Heart right ventricle (tissue), 16 donors: ENCODE results near the gene ROPN1L. TPM values are rescaled to one million over a fixed set of nuclear protein-coding genes. Genes with fewer than 3 reads are reported as not detected.

Source experiments
- ATAC-seq, 8 donors: fragments of 200-7000 bp; cut with Tn5 transposase; one replicate each; pipeline ENCODE4 v1.9.1; 2020; ENCODE audit warnings: mild to moderate bottlenecking in 8 of 8, moderate library complexity in 8 of 8, moderate number of reproducible peaks in 1 of 8
- DNase-seq, 2 donors: peaks; one replicate each; pipeline ENCODE4 v3.0.0-alpha.2; 2020
- H3K27ac ChIP-seq, 10 donors: fragments of 200-600 bp; sonication (generic) in 2 of 10; one replicate each; pipeline versions ENCODE4 v1.5.0 to v1.8.0; 2020 to 2022; ENCODE audit warnings: mild to moderate bottlenecking in 3 of 10
- H3K27me3 ChIP-seq, 7 donors: fragments of 200-600 bp; one replicate each; pipeline ENCODE4 v1.8.0; 2021 to 2022; ENCODE audit warnings: mild to moderate bottlenecking in 2 of 7
- H3K36me3 ChIP-seq, 9 donors: fragments of 200-600 bp; sonication (generic) in 1 of 9; one replicate each; pipeline versions ENCODE4 v1.5.0 to v1.8.0; 2020 to 2022; ENCODE audit warnings: mild to moderate bottlenecking in 2 of 9
- H3K4me1 ChIP-seq, 9 donors: fragments of 200-600 bp; sonication (generic) in 1 of 9; one replicate each; pipeline versions ENCODE4 v1.5.0 to v1.8.0; 2020 to 2022; ENCODE audit warnings: mild to moderate bottlenecking in 4 of 9
- H3K4me3 ChIP-seq, 10 donors: fragments of 200-600 bp; sonication (generic) in 2 of 10; one replicate each; pipeline versions ENCODE4 v1.5.0 to v1.8.0; 2020 to 2022; ENCODE audit warnings: mild to moderate bottlenecking in 7 of 10, moderate library complexity in 2 of 10
- H3K9me3 ChIP-seq, 11 donors: fragments of 200-600 bp in 10 of 11; sonication (generic) in 2 of 11; one replicate each; pipeline versions ENCODE4 v1.5.0 to v1.8.0; 2013 to 2022; ENCODE audit warnings: mild to moderate bottlenecking in 2 of 11, control low read depth in 1 of 11, moderate library complexity in 1 of 11
- CTCF ChIP-seq, 9 donors: fragments of 200-600 bp; sonication (generic) in 2 of 9; IDR thresholded peaks; one replicate each; pipeline versions ENCODE4 v1.5.0 to v1.8.0; 2021 to 2022; ENCODE audit warnings: antibody characterized with exemption in 9 of 9, mild to moderate bottlenecking in 5 of 9, moderate library complexity in 1 of 9
- WGBS, 2 donors: extraction: QIAGEN DNeasy Blood & Tissue Kit; methylation state at CpG; one replicate each; pipeline ENCODE4 v1.1.7; 2013; ENCODE audit warnings: inconsistent platforms in 1 of 2; 5-methylcytosine and 5-hydroxymethylcytosine counted together
- intact Hi-C, 10 donors: fragments of 100-400 bp; cut with DNase I; formaldehyde crosslinking; loops; one replicate each; pipeline versions ENCODE4 v1.11.1 to v1.14.2; 2022
- polyA plus RNA-seq, 2 donors: library from polyadenylated mRNA; stranded (reverse); fragments of 200-250 nt; gene quantifications; one replicate each; pipeline ENCODE4 v1.2.3, GENCODE V29; 2013
- total RNA-seq, 10 donors: library from RNA; stranded (reverse); fragmentation: NEBNext Ultra II Directional in 3 of 10; extraction: Animal tissue kit (Norgen Biotek cat#: 25700) in 3 of 10; gene quantifications; one replicate each; pipeline versions ENCODE4 v1.2.1 to v1.2.4, GENCODE V29; 2021 to 2023
- donor health status: Arrhythmogenic right ventricular cardiomyopathy.
- donor health status: ischemic (EF 13 %, LVEDD 7.1; RV severe dilation, severe dysfunction).
- donor health status: healthy with polysubstance abuse.
- donor health status: DM: no; HTN: yes; CAD: no.
- donor health status: DM: no; HTN: no; CAD: no.
- donor health status: ischemic (EF 25% LVEDD 6.9; RV normal size, moderate dysfunction).
- donor health status: ischemic (EF 25% LVEDD 5.7; RV mildly dilated, moderate dysfunction).
- donor health status: healthy.
- donor health status: DM: yes; HTN: yes; CAD: no.
- donor health status: Ischemic cardiomyopathy.
- donor health status: ischemic (EF 35%, LVEDD 5.7; RV mildly dilated, moderate dysfunction).
- donor health status: nonischemic (EF 11% LVEDD 7.7; RV severe dilation, severe dysfunction).
- donor health status: DM: yes; HTN: yes; CAD: no.
- donor health status: PGD.
- donor health status: ischemic (EF 29% LVEDD 5.4; RV normal size, mild dysfunction).
- donor health status: nonischemic (EF 23%, LVEDD 6.1; RV moderate dilation, normal function).

Gene ROPN1L
- total and polyA plus RNA-seq, 12 donors: 0.17 to 0.83 (median 0.31) TPM; not detected in 2

- ATAC-seq (no peak), DNase-seq (no peak)
- H3K27me3 ChIP-seq: no peaks in the 10 kb centered on the region
- WGBS, 2 donors: 82 to 86% methylated on average over 11 of the region's 11 CpGs
- no peak overlapping the region for H3K4me3 ChIP-seq
- no peaks in the 10 kb centered on the region for H3K36me3 ChIP-seq
- H3K27ac ChIP-seq: peak overlapping the region in 1 of 10 donors; percentile 51
- no peak for TF ChIP-seq CTCF (IDR thresholded peaks at IDR 0.05)
- intact Hi-C loops: no loop called here
- peaks cover 0 to 23% (median 3%) of the 10 kb centered on the region in 9 donors for H3K4me1 ChIP-seq
- peaks cover 0 to 17% (median 7%) of the 10 kb centered on the region in 11 donors for H3K9me3 ChIP-seq
Observed at GRCh38 chr5:10479154-10479721, 37.6 kb downstream of the ROPN1L start.

GRCh38 chr5:10480237-10480985, 38.7 kb downstream of the ROPN1L start:
- H3K9me3 ChIP-seq: peaks cover 0 to 8% (median 6%) of the 10 kb centered on the region in 11 donors
- no peak for TF ChIP-seq CTCF (IDR thresholded peaks at IDR 0.05)
- no peaks in the 10 kb centered on the region for H3K27me3 ChIP-seq
- 65 to 70% methylated on average over 12 of the region's 12 CpGs for WGBS, 2 donors
- H3K27ac ChIP-seq: peak overlapping the region in 3 of 10 donors; percentile 28 to 48 (median 38)
- intact Hi-C loops: loop anchor here in 1 of 10 donors (10.0 kb wide), 1 partner anchor 74 kb away; no protein-coding TSS in a partner anchor
- ATAC-seq (peak in 4 of 8 donors; percentile 7 to 56 (median 30)), DNase-seq (no peak)
- H3K36me3 ChIP-seq: no peaks in the 10 kb centered on the region
- peaks cover 0 to 31% (median 12%) of the 10 kb centered on the region in 9 donors for H3K4me1 ChIP-seq
- H3K4me3 ChIP-seq: no peak overlapping the region

- peak overlapping the region in 2 of 10 donors; percentile 38 to 48 for H3K27ac ChIP-seq
- H3K27me3 ChIP-seq: no peaks in the 10 kb centered on the region
- peaks cover 0 to 41% (median 18%) of the 10 kb centered on the region in 9 donors for H3K4me1 ChIP-seq
- intact Hi-C loops: loop anchor here in 1 of 10 donors (10.0 kb wide), 1 partner anchor 73 kb away; no protein-coding TSS in a partner anchor
- no peak for TF ChIP-seq CTCF (IDR thresholded peaks at IDR 0.05)
- no peak for DNase-seq
- no peaks in the 10 kb centered on the region for H3K36me3 ChIP-seq
- H3K9me3 ChIP-seq: no peaks in the 10 kb centered on the region
- 74 to 82% methylated on average over 10 of the region's 10 CpGs for WGBS, 2 donors
- ATAC-seq: no peak
- no peak overlapping the region for H3K4me3 ChIP-seq
Observed at GRCh38 chr5:10481241-10481935, 39.7 kb downstream of the ROPN1L start.
